Subcutaneous abdominal adipose tissue (tissue), 5 donors: Measurements from ENCODE around the gene CCDC141.
"Not testable (repeated sequence)": the region's sequence is repeated elsewhere in the genome, so short reads cannot be mapped to it uniquely, and the experiment has no call there.

ENCODE experiments used
- H3K27ac ChIP-seq: one replicate; pipeline ENCODE4 v1.7.0; 2013; ENCODE audit warnings: low read depth, mild to moderate bottlenecking, inconsistent platforms, low read length, moderate library complexity
- H3K27me3 ChIP-seq, 5 donors: one replicate each; pipeline ENCODE4 v1.7.0; 2013; ENCODE audit warnings: low read length in 5 of 5, inconsistent platforms in 1 of 5; ENCODE audit not compliant: control insufficient read depth in 5 of 5, insufficient read depth in 4 of 5
- H3K36me3 ChIP-seq, 5 donors: one replicate each; pipeline ENCODE4 v1.7.0; 2013; ENCODE audit warnings: low read length in 5 of 5; ENCODE audit not compliant: control insufficient read depth in 5 of 5, insufficient read depth in 5 of 5
- H3K4me1 ChIP-seq, 5 donors: one replicate each; pipeline ENCODE4 v1.7.0; 2013; ENCODE audit warnings: low read length in 5 of 5, mild to moderate bottlenecking in 3 of 5, moderate library complexity in 1 of 5; ENCODE audit not compliant: control insufficient read depth in 5 of 5, insufficient read depth in 5 of 5
- H3K4me3 ChIP-seq, 5 donors: one replicate each; pipeline ENCODE4 v1.7.0; 2013; ENCODE audit warnings: low read length in 5 of 5, low read depth in 1 of 5
- H3K9ac ChIP-seq, 5 donors: one replicate each; pipeline ENCODE4 v1.7.0; 2013; ENCODE audit warnings: low read length in 5 of 5, mild to moderate bottlenecking in 4 of 5, moderate library complexity in 3 of 5
- H3K9me3 ChIP-seq, 5 donors: one replicate each; pipeline ENCODE4 v1.7.0; 2013; ENCODE audit warnings: low read length in 5 of 5; ENCODE audit not compliant: control insufficient read depth in 5 of 5
- donor health status: healthy.
- donor health status: healthy.
- donor health status: healthy.
- donor health status: healthy.
- donor health status: healthy.

CCDC141 gene

GRCh38 chr2:179069685-179070084, 19.7 kb upstream of the CCDC141 start:
- Histone ChIP-seq H3K27ac (no peak overlapping the region), H3K27me3 (no peaks in the 10 kb centered on the region), H3K36me3 (no peaks in the 10 kb centered on the region), H3K9ac (no peak overlapping the region), H3K4me1 (peaks cover 0 to 7% (median 0%) of the 10 kb centered on the region in 5 donors), H3K9me3 (no peaks in the 10 kb centered on the region), H3K4me3 (no peak overlapping the region)

GRCh38 chr2:179068991-179069643, 19.2 kb upstream of the CCDC141 start:
- H3K36me3 ChIP-seq = no peaks in the 10 kb centered on the region
- H3K4me1 ChIP-seq = peaks cover 0 to 7% (median 0%) of the 10 kb centered on the region in 5 donors
- H3K4me3 ChIP-seq = no peak overlapping the region
- H3K27ac ChIP-seq = no peak overlapping the region
- no peaks in the 10 kb centered on the region for H3K9me3 ChIP-seq
- H3K27me3 ChIP-seq = no peaks in the 10 kb centered on the region
- no peak overlapping the region for H3K9ac ChIP-seq

GRCh38 chr2:179059026-179059700, 9.2 kb upstream of the CCDC141 start:
- Histone ChIP-seq H3K4me1 (peaks cover 0 to 21% (median 15%) of the 10 kb centered on the region in 5 donors), H3K4me3 (no peak overlapping the region), H3K9me3 (no peaks in the 10 kb centered on the region), H3K27me3 (no peaks in the 10 kb centered on the region), H3K9ac (no peak overlapping the region), H3K27ac (no peak overlapping the region), H3K36me3 (no peaks in the 10 kb centered on the region)

GRCh38 chr2:179057737-179058136, 7.8 kb upstream of the CCDC141 start:
- Histone ChIP-seq H3K4me3 (no peak overlapping the region), H3K27ac (peak overlapping the region; percentile 16), H3K9me3 (no peaks in the 10 kb centered on the region), H3K9ac (no peak overlapping the region), H3K4me1 (peaks cover 0 to 21% (median 15%) of the 10 kb centered on the region in 5 donors), H3K36me3 (no peaks in the 10 kb centered on the region), H3K27me3 (no peaks in the 10 kb centered on the region)

- H3K27ac ChIP-seq, H3K9me3 ChIP-seq, H3K9ac ChIP-seq, H3K4me3 ChIP-seq, H3K36me3 ChIP-seq, H3K27me3 ChIP-seq: not testable (repeated sequence)
- peaks cover 5 to 34% (median 29%) of the 10 kb centered on the region in 5 donors for H3K4me1 ChIP-seq
These were observed 3.6 kb upstream of the CCDC141 start for GRCh38 chr2:179053568-179053967.

GRCh38 chr2:179051250-179051649, 1.3 kb upstream of the CCDC141 start:
- Histone ChIP-seq H3K9me3 (no peaks in the 10 kb centered on the region), H3K9ac (no peak overlapping the region), H3K4me1 (peaks cover 0 to 25% (median 19%) of the 10 kb centered on the region in 5 donors), H3K36me3 (no peaks in the 10 kb centered on the region), H3K27ac (no peak overlapping the region), H3K4me3 (no peak overlapping the region), H3K27me3 (no peaks in the 10 kb centered on the region)

GRCh38 chr2:179050755-179051154, 818 bp upstream of the CCDC141 start:
- Histone ChIP-seq H3K9ac (no peak overlapping the region), H3K27me3 (no peaks in the 10 kb centered on the region), H3K27ac (no peak overlapping the region), H3K4me1 (peaks cover 0 to 25% (median 19%) of the 10 kb centered on the region in 5 donors), H3K36me3 (no peaks in the 10 kb centered on the region), H3K9me3 (no peaks in the 10 kb centered on the region), H3K4me3 (no peak overlapping the region)

- Histone ChIP-seq H3K27ac (peak overlapping the region; percentile 16), H3K4me3 (peak overlapping the region in 4 of 5 donors; percentile 32 to 54 (median 50)), H3K4me1 (peaks cover 0 to 29% (median 24%) of the 10 kb centered on the region in 5 donors), H3K9me3 (no peaks in the 10 kb centered on the region), H3K9ac (peak overlapping the region in 1 of 5 donors; percentile 68), H3K27me3 (no peaks in the 10 kb centered on the region), H3K36me3 (no peaks in the 10 kb centered on the region)
These were observed 763 bp downstream of the CCDC141 start for GRCh38 chr2:179049203-179049545.

- no peaks in the 10 kb centered on the region for H3K9me3 ChIP-seq
- no peak overlapping the region for H3K9ac ChIP-seq
- H3K27me3 ChIP-seq = no peaks in the 10 kb centered on the region
- H3K4me1 ChIP-seq = peaks cover 0 to 29% (median 24%) of the 10 kb centered on the region in 5 donors
- no peaks in the 10 kb centered on the region for H3K36me3 ChIP-seq
- no peak overlapping the region for H3K27ac ChIP-seq
- H3K4me3 ChIP-seq = no peak overlapping the region
These were observed 1.8 kb downstream of the CCDC141 start for GRCh38 chr2:179048099-179048498.

- not testable (repeated sequence) for H3K4me3 ChIP-seq, H3K27me3 ChIP-seq, H3K36me3 ChIP-seq, H3K9me3 ChIP-seq, H3K9ac ChIP-seq, H3K27ac ChIP-seq
- H3K4me1 ChIP-seq = peaks cover 0 to 20% (median 16%) of the 10 kb centered on the region in 5 donors
These were observed 4.3 kb downstream of the CCDC141 start for GRCh38 chr2:179045602-179046001.
